ENCODE measurements around the gene AKNA. TPM values are rescaled to one million over a fixed set of nuclear protein-coding genes. Genes with fewer than 3 reads are reported as not detected.
A peak's percentile ranks its signal among the peaks of the same experiment; 100 is the strongest.

Gene AKNA
- polyA plus RNA-seq, 1 of the 3 experiments (the other 2 are of a cell fraction), result 0.84 TPM

DNA sequence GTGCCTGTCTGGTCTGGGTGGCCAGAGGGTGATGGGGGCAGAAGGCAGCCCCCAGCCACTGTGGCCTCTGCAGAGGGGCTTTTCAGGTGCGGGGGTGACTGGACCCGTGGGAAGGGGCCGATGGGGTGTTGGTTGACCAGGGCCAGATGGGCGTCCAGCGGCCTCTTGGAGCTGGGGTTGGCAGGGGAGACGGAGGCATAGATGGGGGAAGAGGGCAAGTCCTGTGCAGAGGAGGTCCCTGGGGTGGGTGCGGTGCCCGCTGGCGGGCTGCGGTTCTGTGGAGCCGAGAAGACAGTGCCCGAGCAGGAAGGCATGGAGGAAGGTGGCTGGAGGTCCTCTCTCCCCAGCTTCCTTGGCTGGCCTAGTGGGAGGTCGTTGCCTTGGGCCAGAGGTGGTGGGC, 18.7 kb upstream of the AKNA start:
- H4K20me1 ChIP-seq (ENCODE audit: insufficient read depth), result no peaks in the 10 kb centered on the region
- 76% methylated on average over 8 of the region's 13 CpGs for WGBS (ENCODE audit: low lambda C conversion rate)
- no peak overlapping the region for H3K9ac ChIP-seq
- TF ChIP-seq SMC3 (IDR thresholded peaks at IDR 0.05; ENCODE audit: low read depth, low read length) (no peak), EP300 (IDR thresholded peaks at IDR 0.05; ENCODE audit: borderline replicate concordance in 1 of 2, low read depth in 1 of 2, low read length in 1 of 2) (no peak), FOSL2 (IDR thresholded peaks at IDR 0.05; ENCODE audit: borderline replicate concordance, low read depth) (no peak), IRF3 (IDR thresholded peaks at IDR 0.05; ENCODE audit: low read depth, low read length) (no peak), MEF2A (IDR thresholded peaks at IDR 0.05; ENCODE audit: borderline replicate concordance, low read depth) (no peak)
- no peaks in the 10 kb centered on the region for H3F3A ChIP-seq (replicated peaks; ENCODE audit: insufficient read depth)
- no peak overlapping the region for H3K4me2 ChIP-seq
- no peaks in the 10 kb centered on the region for H3K9me3 ChIP-seq
- H3K27me3 ChIP-seq (ENCODE audit: insufficient read depth), result no peaks in the 10 kb centered on the region
- no peaks in the 10 kb centered on the region for H3K9me2 ChIP-seq
- ChIA-PET CTCF (interaction anchor here (0.8 to 5.4 kb wide), 31 partner anchors 10 to 608 kb away, joined by 3 to 83 read pairs (median 6); no protein-coding TSS in a partner anchor), POLR2A (interaction anchor here (0.9 kb wide), 1 partner anchor 181 kb away, joined by 4 read pairs; the partner anchor contains the start of gene ATP6V1G1)
- H2AFZ ChIP-seq (ENCODE audit: low read depth), result no peak overlapping the region
- no peaks in the 10 kb centered on the region for H3K4me1 ChIP-seq (ENCODE audit: control insufficient read depth in 1 of 2, insufficient read depth in 2 of 2, low read depth in 1 of 2, low read length in 1 of 2)
- no peak overlapping the region for H3K4me3 ChIP-seq (ENCODE audit: low read depth in 2 of 2, low read length in 1 of 2)
- H3K79me2 ChIP-seq (ENCODE audit: insufficient read depth), result no peaks in the 10 kb centered on the region
- DNase-seq, result no peak
- no peak overlapping the region for H3K27ac ChIP-seq (ENCODE audit: low read depth in 2 of 2, low read length in 1 of 2)
- no peaks in the 10 kb centered on the region for H3K36me3 ChIP-seq (replicated peaks in 1 of 2; ENCODE audit: control insufficient read depth in 1 of 2, insufficient read depth in 2 of 2, low read length in 1 of 2)

GRCh38 chr9:114405294-114406034, 17.7 kb upstream of the AKNA start:
- peak; percentile 81 for TF ChIP-seq SMC3 (IDR thresholded peaks at IDR 0.05; ENCODE audit: low read depth, low read length)
- TF ChIP-seq CHD2 (IDR thresholded peaks at IDR 0.05; ENCODE audit: low read length, partially characterized antibody), result peak; percentile 17
- no peak for TF ChIP-seq SIN3A (IDR thresholded peaks at IDR 0.05; ENCODE audit: borderline replicate concordance, low read depth, low read length)
- TF ChIP-seq RAD21 (IDR thresholded peaks at IDR 0.05; ENCODE audit: low read length), result peak; percentile 93
- TF ChIP-seq RFX5 (IDR thresholded peaks at IDR 0.05; ENCODE audit: low read length), result no peak
- TF ChIP-seq TAF1 (IDR thresholded peaks at IDR 0.05; ENCODE audit: borderline replicate concordance, low read depth, low read length), result no peak
- peak; percentile 86 for TF ChIP-seq CTCF (IDR thresholded peaks at IDR 0.05)
- Histone ChIP-seq H3F3A (replicated peaks; ENCODE audit: insufficient read depth) (no peaks in the 10 kb centered on the region), H3K4me2 (no peak overlapping the region), H3K9ac (no peak overlapping the region), H3K9me3 (no peaks in the 10 kb centered on the region), H3K36me3 (replicated peaks in 1 of 2; ENCODE audit: control insufficient read depth in 1 of 2, insufficient read depth in 2 of 2, low read length in 1 of 2) (no peaks in the 10 kb centered on the region), H2AFZ (ENCODE audit: low read depth) (no peak overlapping the region), H3K27ac (ENCODE audit: low read depth in 2 of 2, low read length in 1 of 2) (no peak overlapping the region), H3K9me2 (no peaks in the 10 kb centered on the region), H3K27me3 (ENCODE audit: insufficient read depth) (no peaks in the 10 kb centered on the region), H3K79me2 (ENCODE audit: insufficient read depth) (no peaks in the 10 kb centered on the region), H4K20me1 (ENCODE audit: insufficient read depth) (no peaks in the 10 kb centered on the region), H3K4me3 (ENCODE audit: low read depth in 2 of 2, low read length in 1 of 2) (peak overlapping the region in 1 of 2 experiments; percentile 48; a peak in 1 of 4 replicates), H3K4me1 (ENCODE audit: control insufficient read depth in 1 of 2, insufficient read depth in 2 of 2, low read depth in 1 of 2, low read length in 1 of 2) (no peaks in the 10 kb centered on the region)
- DNase-seq, result peak; percentile 91
- WGBS (ENCODE audit: low lambda C conversion rate), result 23% methylated on average over 12 of the region's 15 CpGs
- POLR2A ChIA-PET, result interaction anchor here (0.6 to 0.9 kb wide), 2 partner anchors 182 to 248 kb away, joined by 4 read pairs; partner anchors contain the start of gene ATP6V1G1
- CTCF ChIA-PET, result interaction anchor here (0.6 to 5.4 kb wide), 75 partner anchors 9 to 1125 kb away, joined by 3 to 83 read pairs (median 5); partner anchors contain the start of genes AKNA, TEX53 and WHRN
